COR-L47 (cell line): ENCODE measurements around the gene SETX.

Source experiments
- DNase-seq: peaks from one replicate; lab custom pipeline; 2025; lab: John Stamatoyannopoulos, UW

SETX gene

DNA sequence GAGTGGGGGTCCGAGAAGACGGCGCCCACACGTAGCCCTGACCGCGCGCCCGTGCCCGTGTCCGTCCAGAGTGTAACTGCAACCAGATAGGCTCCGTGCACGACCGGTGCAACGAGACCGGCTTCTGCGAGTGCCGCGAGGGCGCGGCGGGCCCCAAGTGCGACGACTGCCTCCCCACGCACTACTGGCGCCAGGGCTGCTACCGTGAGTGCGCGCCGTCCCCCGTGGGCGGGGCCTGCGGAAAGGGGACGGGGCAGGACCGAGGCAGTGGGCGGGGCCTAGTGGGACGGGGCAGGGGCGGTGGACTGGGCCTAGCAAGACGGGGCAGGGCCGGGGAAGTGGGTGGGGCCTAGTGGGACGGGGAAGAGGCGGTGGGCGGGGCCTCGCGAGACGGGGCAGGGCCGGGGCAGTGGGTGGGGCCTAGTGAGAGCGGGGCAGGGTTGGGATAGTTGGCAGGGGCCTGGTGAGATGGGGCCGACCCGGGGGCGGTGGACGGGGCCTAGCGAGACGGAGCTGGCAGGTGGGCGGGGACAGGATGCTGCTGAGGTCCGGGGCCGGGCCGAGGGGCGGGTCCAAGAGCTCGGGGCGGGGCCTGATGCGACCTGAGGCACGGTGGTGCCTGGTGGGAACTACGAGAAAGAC, 113.8 kb downstream of the SETX start:
- DNase-seq: peak; percentile 81

DNA sequence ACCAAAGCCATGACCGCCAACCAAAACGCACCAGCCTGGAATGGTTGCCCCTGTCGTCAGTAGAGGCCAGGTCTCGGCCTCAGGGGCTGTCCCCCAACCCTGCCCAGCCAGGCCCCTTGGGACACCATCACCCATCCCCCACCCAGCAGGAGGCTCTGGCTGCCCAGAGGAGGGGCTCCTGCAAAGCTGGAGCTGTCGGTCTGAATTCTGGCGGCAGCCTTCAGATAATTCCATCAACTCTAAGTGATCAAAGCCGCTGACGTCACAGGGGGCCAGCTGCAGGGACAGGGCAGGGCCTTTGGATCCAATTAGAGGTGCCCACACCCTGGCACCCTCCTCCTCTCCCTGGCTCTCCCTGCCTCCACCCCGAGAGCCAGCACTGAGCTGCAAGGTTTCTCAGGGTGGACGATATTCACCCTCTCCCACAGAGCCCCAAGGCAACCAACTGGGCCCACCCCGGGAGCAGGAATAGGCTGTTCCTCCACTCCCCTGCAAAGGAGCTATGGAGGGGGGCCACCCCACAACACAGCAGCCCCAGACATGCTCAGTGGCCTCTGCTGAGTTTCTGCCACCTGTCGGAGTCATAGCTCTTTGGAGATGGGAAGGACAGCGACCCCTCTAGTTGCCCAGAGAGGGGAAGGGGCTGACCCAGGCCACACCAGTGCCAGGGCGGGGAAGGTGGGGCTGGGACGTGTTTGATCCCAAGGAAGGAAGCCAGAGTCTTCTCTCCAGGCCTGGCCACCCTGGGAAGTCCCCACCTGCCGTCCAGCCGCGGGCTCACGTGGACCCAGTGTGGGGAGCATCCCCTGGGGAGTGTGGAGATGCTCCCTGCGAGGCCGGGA, 114.6 kb downstream of the SETX start:
- DNase-seq: no peak

DNA sequence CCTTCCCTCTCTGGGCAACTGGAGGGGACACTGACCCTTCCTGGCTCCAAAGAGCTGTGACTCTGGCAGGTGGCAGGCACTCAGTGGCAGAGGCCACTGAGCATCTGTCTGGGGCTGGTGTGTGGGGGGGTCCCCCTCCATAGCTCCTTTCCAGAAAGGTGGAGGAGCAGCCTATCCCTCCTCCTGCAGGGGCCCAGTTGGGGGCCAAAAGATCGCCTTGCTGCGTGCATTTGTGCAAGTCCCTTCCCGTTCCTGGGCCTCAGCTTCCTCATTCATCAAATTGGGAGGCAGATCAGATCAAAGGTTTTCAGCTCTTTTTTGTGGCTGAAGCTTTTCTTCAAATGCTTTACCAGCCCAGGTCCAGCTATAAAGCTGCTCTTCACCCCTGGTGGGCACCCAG, 115.3 kb downstream of the SETX start:
- DNase-seq: no peak

- DNase-seq: no peak
Measured at GRCh38 chr9:132238992-132239391, 115.8 kb downstream of the SETX start.

GRCh38 chr9:132238026-132238972, 116.5 kb downstream of the SETX start:
- no peak for DNase-seq

GRCh38 chr9:132237481-132237880, 117.3 kb downstream of the SETX start:
- no peak for DNase-seq

- no peak for DNase-seq
Measured at GRCh38 chr9:132236662-132237311, 118.0 kb downstream of the SETX start.

- peak; percentile 72 for DNase-seq
Measured at GRCh38 chr9:132235894-132236661, 118.7 kb downstream of the SETX start.

GRCh38 chr9:132235125-132235524, 119.7 kb downstream of the SETX start:
- DNase-seq: no peak

GRCh38 chr9:132234535-132234934, 120.3 kb downstream of the SETX start:
- DNase-seq: no peak

DNA sequence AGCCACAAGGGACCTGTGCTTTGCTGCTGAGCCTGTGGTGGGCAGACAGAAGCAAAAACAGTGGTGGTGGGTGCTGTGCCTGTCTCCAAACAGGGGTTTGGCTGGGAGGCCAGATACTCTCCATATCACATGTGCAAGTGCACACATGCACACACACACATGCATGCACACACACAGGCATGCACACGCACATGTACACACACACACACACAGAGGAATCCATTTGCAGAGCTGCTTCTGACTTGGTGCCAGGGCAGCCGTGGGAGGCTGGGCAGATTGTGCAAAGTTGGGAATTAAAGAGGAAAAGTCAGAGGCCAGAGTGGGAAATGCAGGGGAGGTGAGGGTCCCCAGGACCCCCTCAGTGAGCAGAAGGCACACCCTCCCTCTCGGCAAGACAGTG, 121.6 kb downstream of the SETX start:
- DNase-seq: no peak

DNA sequence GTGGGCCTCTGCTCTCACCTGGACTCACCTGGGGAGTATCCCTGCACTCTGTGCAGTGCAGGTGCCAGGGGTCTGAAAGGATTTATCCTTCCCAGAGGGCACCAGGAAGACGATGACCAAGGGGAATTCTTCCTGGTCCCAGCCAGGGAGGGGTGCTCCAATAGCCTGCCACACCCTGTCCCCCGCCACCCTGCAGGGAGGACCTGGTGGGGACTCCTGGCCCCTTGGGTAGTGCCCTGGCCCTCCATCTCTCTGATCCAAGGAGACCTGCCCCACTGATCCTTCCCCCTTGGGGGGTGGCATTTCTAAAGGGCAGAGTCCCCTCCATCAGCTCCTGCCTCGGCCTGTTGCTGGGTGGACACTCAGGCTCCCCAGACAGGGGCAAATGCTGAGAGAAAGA, 122.3 kb downstream of the SETX start:
- no peak for DNase-seq

- no peak for DNase-seq
Measured at GRCh38 chr9:132231019-132231701, 123.6 kb downstream of the SETX start.

DNA sequence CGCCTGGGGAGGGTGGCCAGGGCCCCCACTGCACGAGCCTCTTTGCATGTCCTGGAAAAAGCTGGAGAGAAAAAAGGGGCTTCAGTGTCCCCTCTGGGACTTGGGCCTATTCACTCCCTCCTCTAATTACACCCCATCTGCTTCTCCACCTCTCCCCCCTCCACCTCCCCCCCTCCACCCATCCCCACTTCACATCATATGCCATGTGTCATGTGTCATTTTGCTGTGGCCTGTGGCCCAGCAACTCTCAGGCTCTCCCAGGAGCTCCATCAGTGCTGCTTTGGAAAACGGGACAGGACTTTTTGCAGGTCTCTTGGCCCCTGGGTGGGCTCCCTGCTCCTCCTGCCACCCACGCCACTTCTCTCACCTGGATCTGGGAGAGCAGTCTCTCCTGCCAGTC, 124.2 kb downstream of the SETX start:
- no peak for DNase-seq

- DNase-seq: no peak
Measured at GRCh38 chr9:132228062-132228461, 126.7 kb downstream of the SETX start.

GRCh38 chr9:132226571-132227430, 128.0 kb downstream of the SETX start:
- DNase-seq: no peak

DNA sequence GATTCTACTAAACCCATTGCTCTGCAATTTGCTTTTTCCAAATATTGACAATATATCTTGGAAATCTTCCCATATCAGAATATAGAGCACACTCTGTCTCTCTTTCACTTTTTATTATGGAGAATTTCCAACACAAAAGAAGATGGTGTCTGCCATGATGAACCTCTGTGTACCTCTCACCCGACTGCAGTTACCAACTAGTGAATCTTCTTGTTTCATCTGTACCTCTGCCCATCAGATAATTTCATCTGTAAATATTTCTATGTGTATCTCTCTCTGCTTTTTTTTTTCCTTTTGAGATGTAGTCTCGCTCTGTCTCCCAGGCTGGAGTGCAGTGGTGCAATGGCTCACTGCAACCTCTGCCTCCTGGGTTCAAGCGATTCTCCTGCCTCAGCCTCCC, 130.1 kb downstream of the SETX start:
- DNase-seq: no peak

- no peak for DNase-seq
Measured at GRCh38 chr9:132221941-132222340, 132.8 kb downstream of the SETX start.

DNA sequence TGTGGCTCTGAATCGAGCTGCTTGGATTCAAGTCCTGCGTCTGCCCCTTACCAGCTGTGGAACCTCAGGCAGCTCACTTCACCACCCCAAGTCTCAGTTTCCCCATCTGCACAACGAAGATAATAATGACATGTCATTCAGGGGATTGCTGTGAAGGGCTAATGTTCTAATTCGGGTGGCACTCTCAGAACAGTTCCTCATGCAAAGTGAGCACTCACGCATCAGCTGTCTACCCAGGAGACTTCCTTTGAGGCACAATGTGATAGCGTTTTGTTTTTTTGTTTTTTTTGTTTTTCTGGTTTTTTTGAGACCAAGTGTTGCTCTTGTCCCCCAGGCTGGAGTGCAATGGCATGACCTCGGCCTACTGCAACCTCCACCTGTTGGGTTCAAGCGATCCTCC, 136.6 kb downstream of the SETX start:
- DNase-seq: no peak
